Activated naive CD4-positive, alpha-beta T cell treated with anti-CD3 and anti-CD28 coated beads, Interleukin-2, amount 50 U/mL, for 24 hours (primary cell): ENCODE data around the gene ZMYM2.
A peak's percentile ranks its signal among the peaks of the same experiment; 100 is the strongest.

Experiments used
- H3K27ac Mint-ChIP-seq: one replicate; pipeline ENCODE4 v1.8.0; 2021; ENCODE audit warnings: mild to moderate bottlenecking, mixed read lengths
- H3K27me3 Mint-ChIP-seq: one replicate; pipeline ENCODE4 v1.8.0; 2021; ENCODE audit warnings: mixed read lengths
- H3K36me3 Mint-ChIP-seq: one replicate; pipeline ENCODE4 v1.8.0; 2021; ENCODE audit warnings: mixed read lengths
- H3K4me1 Mint-ChIP-seq: one replicate; pipeline ENCODE4 v1.8.0; 2021; ENCODE audit warnings: mixed read lengths
- H3K4me3 Mint-ChIP-seq: one replicate; pipeline ENCODE4 v1.8.0; 2021; ENCODE audit warnings: mild to moderate bottlenecking, mixed read lengths
- H3K9me3 Mint-ChIP-seq: one replicate; pipeline ENCODE4 v1.8.0; 2021; ENCODE audit warnings: mixed read lengths

The ZMYM2 gene

GRCh38 chr13:20127262-20127561, 168.7 kb downstream of the ZMYM2 start:
- no peaks in the 10 kb centered on the region for H3K9me3 Mint-ChIP-seq
- H3K4me3 Mint-ChIP-seq, result peak overlapping the region; percentile 61
- H3K27me3 Mint-ChIP-seq, result peaks cover 9% of the 10 kb centered on the region
- H3K27ac Mint-ChIP-seq, result no peak overlapping the region
- no peaks in the 10 kb centered on the region for H3K4me1 Mint-ChIP-seq
- H3K36me3 Mint-ChIP-seq, result no peaks in the 10 kb centered on the region

GRCh38 chr13:20127562-20128458, 169.3 kb downstream of the ZMYM2 start:
- no peaks in the 10 kb centered on the region for H3K36me3 Mint-ChIP-seq
- no peaks in the 10 kb centered on the region for H3K4me1 Mint-ChIP-seq
- no peaks in the 10 kb centered on the region for H3K9me3 Mint-ChIP-seq
- H3K27me3 Mint-ChIP-seq, result peaks cover 10% of the 10 kb centered on the region
- H3K4me3 Mint-ChIP-seq, result peak overlapping the region; percentile 61
- H3K27ac Mint-ChIP-seq, result no peak overlapping the region

DNA sequence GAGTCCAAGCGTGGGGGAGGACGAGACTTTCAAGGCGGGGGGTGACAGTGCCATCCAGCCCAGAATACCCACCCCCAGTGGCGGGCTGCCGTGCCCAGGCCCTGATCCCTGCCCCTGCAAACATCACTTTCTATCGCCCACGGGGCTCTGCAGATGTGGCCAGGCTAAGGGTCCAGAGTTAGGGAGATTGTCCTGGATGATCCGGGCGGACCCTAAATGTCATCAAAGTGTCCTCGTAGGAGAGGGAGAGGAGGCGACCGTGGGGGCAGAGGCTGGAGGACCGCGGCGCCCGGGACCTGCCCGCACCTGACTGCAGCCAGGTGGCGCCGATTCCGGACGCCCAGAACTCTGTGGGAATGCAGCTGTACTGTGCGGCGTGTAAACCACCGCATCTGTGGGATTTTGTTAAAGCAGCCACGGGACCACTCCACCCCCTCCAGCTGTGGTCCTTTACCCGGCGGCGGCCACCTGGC, 170.0 kb downstream of the ZMYM2 start:
- Mint-ChIP-seq H3K27ac (no peak overlapping the region), H3K4me1 (no peaks in the 10 kb centered on the region), H3K27me3 (peaks cover 14% of the 10 kb centered on the region), H3K4me3 (peak overlapping the region; percentile 52), H3K9me3 (no peaks in the 10 kb centered on the region), H3K36me3 (no peaks in the 10 kb centered on the region)

DNA sequence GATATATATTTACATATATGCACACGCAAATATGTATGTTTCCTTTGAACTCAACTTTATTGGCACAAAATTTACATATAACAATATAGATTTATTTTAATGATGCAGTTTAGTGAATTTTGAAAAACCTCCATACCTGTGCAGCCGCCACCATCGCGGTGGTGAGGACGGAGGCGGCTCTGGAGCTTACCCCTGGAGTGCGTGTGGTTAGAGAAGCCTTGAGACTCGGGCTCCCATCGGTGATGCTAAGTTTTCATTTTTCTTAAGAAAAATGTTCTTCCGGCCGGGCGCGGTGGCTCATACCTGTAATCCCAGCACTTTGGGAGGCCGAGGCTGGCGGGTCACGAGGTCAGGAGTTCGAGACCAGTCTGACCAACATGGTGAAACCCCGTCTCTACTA, 170.5 kb downstream of the ZMYM2 start:
- no peaks in the 10 kb centered on the region for H3K4me1 Mint-ChIP-seq
- H3K4me3 Mint-ChIP-seq, result no peak overlapping the region
- no peak overlapping the region for H3K27ac Mint-ChIP-seq

GRCh38 chr13:20130012-20130411, 171.5 kb downstream of the ZMYM2 start:
- peaks cover 10% of the 10 kb centered on the region for H3K27me3 Mint-ChIP-seq
- no peaks in the 10 kb centered on the region for H3K4me1 Mint-ChIP-seq
- H3K9me3 Mint-ChIP-seq, result no peaks in the 10 kb centered on the region
- H3K4me3 Mint-ChIP-seq, result no peak overlapping the region
- no peak overlapping the region for H3K27ac Mint-ChIP-seq
- no peaks in the 10 kb centered on the region for H3K36me3 Mint-ChIP-seq

More for the DNA sequence above, 170.5 kb downstream of the ZMYM2 start:
- peaks cover 15% of the 10 kb centered on the region for H3K27me3 Mint-ChIP-seq
- H3K9me3 Mint-ChIP-seq, result no peaks in the 10 kb centered on the region
- no peaks in the 10 kb centered on the region for H3K36me3 Mint-ChIP-seq

GRCh38 chr13:20130652-20131051, 172.1 kb downstream of the ZMYM2 start:
- Mint-ChIP-seq H3K4me3 (no peak overlapping the region), H3K9me3 (no peaks in the 10 kb centered on the region), H3K27me3 (peaks cover 8% of the 10 kb centered on the region), H3K4me1 (no peaks in the 10 kb centered on the region), H3K27ac (no peak overlapping the region), H3K36me3 (no peaks in the 10 kb centered on the region)

- H3K36me3 Mint-ChIP-seq, result no peaks in the 10 kb centered on the region
- H3K9me3 Mint-ChIP-seq, result no peaks in the 10 kb centered on the region
- no peak overlapping the region for H3K4me3 Mint-ChIP-seq
- H3K27ac Mint-ChIP-seq, result no peak overlapping the region
- no peaks in the 10 kb centered on the region for H3K4me1 Mint-ChIP-seq
- peaks cover 7% of the 10 kb centered on the region for H3K27me3 Mint-ChIP-seq
These were observed 172.7 kb downstream of the ZMYM2 start for GRCh38 chr13:20131057-20131832.

GRCh38 chr13:20132052-20132634, 173.6 kb downstream of the ZMYM2 start:
- H3K4me1 Mint-ChIP-seq, result peaks cover 4% of the 10 kb centered on the region
- no peaks in the 10 kb centered on the region for H3K9me3 Mint-ChIP-seq
- H3K27ac Mint-ChIP-seq, result no peak overlapping the region
- peaks cover 10% of the 10 kb centered on the region for H3K27me3 Mint-ChIP-seq
- no peaks in the 10 kb centered on the region for H3K36me3 Mint-ChIP-seq
- no peak overlapping the region for H3K4me3 Mint-ChIP-seq

- Mint-ChIP-seq H3K27ac (no peak overlapping the region), H3K4me3 (no peak overlapping the region), H3K9me3 (no peaks in the 10 kb centered on the region), H3K27me3 (peaks cover 21% of the 10 kb centered on the region), H3K4me1 (peaks cover 4% of the 10 kb centered on the region), H3K36me3 (no peaks in the 10 kb centered on the region)
These were observed 176.2 kb downstream of the ZMYM2 start for GRCh38 chr13:20134732-20135131.

GRCh38 chr13:20136781-20137703, 178.5 kb downstream of the ZMYM2 start:
- Mint-ChIP-seq H3K27ac (no peak overlapping the region), H3K36me3 (no peaks in the 10 kb centered on the region), H3K27me3 (peaks cover 36% of the 10 kb centered on the region), H3K4me1 (peaks cover 7% of the 10 kb centered on the region), H3K9me3 (no peaks in the 10 kb centered on the region), H3K4me3 (no peak overlapping the region)

DNA sequence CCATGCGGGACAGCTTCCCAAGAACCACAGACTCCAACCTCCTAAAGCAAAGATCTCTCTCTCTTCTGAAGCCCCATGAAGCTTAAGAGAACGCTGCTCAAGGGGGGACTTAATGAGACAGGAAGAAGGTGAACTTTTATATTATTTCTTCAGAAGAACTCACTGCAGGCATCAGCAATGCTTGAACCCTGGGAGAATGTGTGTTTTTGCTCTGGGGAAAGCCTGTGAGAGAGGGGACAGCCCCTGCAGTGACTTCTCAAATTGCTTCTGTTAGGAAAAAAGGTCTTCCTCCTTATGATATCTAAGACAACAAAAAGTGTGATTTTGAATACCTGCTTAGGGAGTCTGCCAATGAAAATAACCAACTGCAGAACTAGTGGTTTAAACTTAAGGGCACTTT, 179.3 kb downstream of the ZMYM2 start:
- Mint-ChIP-seq H3K27me3 (peaks cover 37% of the 10 kb centered on the region), H3K27ac (no peak overlapping the region), H3K4me3 (no peak overlapping the region), H3K9me3 (no peaks in the 10 kb centered on the region), H3K36me3 (no peaks in the 10 kb centered on the region), H3K4me1 (peaks cover 8% of the 10 kb centered on the region)

- H3K27ac Mint-ChIP-seq, result no peak overlapping the region
- no peak overlapping the region for H3K4me3 Mint-ChIP-seq
- peaks cover 46% of the 10 kb centered on the region for H3K27me3 Mint-ChIP-seq
- H3K4me1 Mint-ChIP-seq, result peaks cover 12% of the 10 kb centered on the region
- H3K36me3 Mint-ChIP-seq, result no peaks in the 10 kb centered on the region
- no peaks in the 10 kb centered on the region for H3K9me3 Mint-ChIP-seq
These were observed 182.0 kb downstream of the ZMYM2 start for GRCh38 chr13:20140487-20140886.
